ENCODE results near the gene UBE2R2.
"Not testable (repeated sequence)": the region's sequence is repeated elsewhere in the genome, so short reads cannot be mapped to it uniquely, and the experiment has no call there.

UBE2R2 gene, protein sequence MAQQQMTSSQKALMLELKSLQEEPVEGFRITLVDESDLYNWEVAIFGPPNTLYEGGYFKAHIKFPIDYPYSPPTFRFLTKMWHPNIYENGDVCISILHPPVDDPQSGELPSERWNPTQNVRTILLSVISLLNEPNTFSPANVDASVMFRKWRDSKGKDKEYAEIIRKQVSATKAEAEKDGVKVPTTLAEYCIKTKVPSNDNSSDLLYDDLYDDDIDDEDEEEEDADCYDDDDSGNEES

DNA sequence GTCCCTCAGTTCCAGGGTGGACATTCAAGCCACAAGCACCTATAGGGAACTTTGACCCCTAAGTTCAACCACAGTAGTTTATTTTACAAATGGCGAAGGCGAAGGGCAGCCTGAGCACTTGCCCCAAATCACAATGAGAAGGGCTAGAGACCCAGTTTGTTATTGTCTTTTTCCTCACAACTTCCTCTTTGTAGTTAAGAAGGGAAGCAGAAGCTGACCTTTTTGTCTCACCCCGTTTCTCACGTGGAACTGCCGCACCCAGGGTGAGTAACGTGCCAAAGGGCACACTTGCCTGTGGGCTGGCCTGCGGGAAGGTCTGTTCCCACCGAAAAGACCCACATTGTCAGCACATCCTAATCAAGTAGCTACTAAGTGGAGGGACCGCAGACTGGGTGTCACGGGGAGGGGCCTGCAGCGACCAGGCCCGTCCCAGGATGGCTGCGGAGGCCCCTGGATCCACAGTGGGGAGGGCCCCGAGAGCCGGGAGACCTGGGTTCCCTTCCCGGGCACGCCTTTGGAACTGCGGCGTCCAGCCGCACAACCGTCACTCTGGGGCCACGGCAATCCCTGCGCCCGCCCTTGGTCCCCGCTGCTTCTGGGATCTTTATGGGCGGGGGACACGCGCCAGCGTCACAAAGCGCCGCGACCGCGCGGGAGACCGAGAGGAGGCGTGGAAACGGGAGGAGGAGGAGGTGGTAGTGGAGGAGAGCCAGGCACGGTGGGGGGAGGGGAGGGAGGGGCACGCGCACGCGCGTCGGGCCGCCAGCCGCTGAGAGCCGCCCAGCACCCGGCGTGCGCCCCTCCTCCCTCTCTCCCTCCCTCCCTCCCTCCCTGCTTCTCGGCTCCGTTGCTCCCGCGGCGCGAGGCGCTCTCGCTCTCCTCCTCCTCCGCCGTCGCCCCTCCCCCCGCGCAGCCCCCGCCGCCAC is at the start of gene UBE2R2:
Gene UBE2R2, plus strand, starts transcription at position 834 of the 926 bp plus-strand sequence. CDS start 598 bp downstream, outside the sequence.
- peak; percentile 94 for DNase-seq (ENCODE audit: low spot score)

DNA sequence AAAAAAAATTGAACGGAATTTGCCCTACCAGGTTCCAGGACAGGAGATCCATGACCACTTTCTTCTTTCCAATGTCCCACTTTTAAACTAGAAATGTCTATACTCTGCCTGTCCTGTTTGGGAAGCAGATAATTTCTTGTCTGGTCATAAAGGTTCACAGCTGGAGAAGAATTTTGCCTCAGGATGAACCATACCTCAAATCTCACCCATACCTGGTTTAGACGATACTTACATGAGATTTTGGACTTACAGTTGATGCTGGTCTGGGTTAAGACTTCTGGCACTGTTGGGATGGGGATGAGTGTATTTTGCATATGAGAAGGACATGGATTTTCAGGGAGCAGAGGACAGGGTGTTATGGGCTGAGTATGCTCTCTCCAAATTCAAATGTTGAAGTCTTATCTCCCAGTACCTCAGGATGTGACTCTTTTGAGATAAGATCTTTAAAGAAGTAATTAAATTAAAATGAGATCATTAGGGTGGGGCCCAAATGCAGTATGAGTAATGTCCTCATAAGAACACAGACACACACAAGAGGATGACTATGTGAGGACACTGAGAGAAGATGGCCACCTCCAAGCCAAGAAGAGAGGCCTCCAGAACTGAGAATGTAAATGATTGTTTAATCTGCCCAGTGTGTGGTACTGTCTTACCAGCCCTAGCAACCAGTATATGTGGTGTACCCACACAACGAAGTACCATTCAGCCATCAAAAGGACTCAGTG is 46.6 kb upstream of the UBE2R2 start:
- DNase-seq (ENCODE audit: low spot score) = peak; percentile 67

DNA sequence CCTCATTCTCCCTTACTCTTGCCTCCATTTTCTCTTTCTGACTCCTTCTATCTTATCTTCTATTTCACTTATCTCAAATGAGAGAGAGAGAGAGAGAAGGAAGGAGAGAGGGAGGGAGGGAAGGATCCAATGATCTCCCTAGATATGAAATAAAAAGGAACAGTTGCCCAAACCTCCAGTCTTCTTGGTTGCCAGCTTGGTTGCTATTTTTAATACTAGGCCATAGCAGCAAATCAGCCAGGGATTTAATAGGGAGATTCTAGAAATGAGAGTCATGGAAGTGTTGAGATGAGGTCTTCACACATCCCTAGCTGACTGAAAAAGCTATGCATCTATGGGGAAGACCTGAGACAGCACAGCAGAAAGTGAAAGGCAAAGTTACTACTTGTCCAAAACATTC is 43.8 kb upstream of the UBE2R2 start:
- not testable (repeated sequence) for DNase-seq (ENCODE audit: low spot score)

DNA sequence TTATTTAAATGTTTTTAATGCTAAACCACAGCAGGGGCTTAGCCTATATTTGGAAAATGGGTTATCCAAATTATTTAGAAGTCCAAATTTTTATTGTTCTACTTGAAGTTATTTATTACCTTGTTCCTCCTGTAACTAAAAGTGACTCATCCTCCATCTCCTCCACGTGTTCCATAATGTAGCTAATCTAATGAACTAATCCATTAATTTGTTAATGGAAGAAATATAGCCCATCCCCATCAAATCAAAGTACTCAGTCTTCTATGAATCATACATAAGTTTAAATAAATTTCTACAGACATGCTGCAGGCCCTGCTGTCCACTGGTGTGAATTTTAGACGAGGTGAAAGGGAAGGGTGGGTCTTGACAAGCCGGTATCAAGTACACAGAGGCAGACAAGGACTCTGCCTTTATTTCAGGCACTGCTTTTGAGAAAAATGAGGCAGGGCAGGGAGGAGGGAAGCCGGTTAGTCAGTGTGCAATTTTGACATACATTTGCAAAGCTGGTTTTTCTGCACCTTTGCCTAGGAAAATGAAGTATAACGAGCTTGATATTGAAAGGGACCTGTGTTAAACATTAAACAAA is 42.8 kb upstream of the UBE2R2 start:
- DNase-seq (ENCODE audit: low spot score) = not testable (repeated sequence)

DNA sequence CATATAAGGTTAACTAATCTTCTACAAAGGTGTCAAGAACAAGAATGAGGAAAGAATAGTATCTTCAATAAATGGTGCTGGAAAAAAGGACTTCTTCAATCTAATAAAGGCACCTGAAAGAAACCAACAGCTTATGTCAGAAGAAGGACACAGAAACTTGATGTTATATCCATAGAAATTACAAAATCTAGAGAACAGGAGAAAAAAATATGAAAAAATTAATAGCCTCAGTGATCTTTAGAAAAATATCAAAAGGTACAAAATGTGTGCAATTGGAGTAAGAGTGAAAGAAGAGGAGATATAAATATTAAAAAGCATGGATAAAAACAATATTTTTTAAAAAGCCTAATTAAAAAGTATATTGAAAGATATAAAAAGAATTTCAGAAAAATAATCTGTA is 40.4 kb upstream of the UBE2R2 start:
- DNase-seq (ENCODE audit: low spot score) = no peak

DNA sequence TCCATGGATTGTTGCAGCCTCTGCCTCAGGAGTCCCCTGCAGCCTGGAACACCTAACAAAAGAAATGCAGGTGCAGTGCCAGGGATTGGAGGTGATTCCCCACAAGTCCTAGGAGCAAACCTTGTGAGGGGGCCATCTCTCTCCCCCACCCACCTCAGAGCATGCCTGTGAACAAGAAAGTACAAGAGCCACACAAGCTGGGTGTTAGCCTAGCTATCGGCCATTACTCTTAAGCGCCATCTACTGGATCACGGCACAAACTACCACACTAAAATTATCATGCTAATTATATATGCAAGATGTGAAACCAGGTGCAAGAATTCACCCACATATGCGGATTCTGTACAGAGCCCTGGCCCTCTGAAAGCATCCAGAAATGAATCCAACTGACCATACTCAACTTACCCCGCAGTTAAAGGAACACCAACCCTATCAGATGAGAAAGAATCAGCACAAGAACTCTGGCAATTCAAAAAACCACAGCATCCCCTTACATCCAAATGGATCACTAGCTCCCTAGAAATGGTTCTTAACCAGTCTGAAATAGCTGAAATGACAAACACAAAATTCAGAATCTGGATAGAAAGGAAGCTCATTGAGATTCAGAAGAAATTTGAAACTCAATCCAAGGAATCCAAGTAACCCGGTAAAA is 38.1 kb upstream of the UBE2R2 start:
- DNase-seq (ENCODE audit: low spot score) = peak; percentile 69

DNA sequence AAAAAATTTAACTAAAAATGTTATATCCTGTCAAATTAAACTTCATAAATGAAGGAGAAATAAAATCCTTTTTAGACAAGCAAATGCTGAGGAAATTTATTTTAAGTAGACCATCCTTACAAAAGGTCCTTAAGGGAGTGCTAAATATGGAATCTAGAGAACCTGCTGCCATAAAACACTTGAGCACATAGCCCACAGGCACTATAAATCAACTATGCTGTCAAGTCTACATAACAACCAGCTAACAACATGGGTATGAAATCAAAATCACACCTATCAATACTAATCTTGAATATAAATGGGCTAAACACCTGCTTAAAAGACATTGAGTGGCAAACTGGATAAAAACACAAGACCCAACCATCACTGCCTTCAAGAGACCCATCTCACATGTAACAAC is 36.7 kb upstream of the UBE2R2 start:
- DNase-seq (ENCODE audit: low spot score) = no peak

DNA sequence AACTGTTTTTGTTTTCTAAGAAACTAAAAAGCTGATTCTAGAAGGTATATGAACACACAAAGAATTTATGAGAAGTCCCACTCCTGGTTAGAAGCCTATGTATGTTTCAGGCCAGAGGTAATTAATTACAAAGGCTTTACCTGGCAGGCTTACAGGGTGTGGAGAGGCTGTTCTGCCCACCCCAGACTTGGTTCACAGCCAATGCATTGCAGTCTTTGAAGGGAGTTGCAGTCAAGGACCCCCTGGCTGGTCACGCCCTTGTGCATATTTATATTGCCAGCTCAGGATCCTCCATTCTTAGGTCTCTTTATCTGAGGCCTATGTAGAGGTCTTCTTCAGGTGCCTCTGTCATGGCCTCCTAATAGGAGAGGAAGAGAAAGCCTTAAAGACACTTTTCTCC is 35.2 kb upstream of the UBE2R2 start:
- no peak for DNase-seq (ENCODE audit: low spot score)

DNA sequence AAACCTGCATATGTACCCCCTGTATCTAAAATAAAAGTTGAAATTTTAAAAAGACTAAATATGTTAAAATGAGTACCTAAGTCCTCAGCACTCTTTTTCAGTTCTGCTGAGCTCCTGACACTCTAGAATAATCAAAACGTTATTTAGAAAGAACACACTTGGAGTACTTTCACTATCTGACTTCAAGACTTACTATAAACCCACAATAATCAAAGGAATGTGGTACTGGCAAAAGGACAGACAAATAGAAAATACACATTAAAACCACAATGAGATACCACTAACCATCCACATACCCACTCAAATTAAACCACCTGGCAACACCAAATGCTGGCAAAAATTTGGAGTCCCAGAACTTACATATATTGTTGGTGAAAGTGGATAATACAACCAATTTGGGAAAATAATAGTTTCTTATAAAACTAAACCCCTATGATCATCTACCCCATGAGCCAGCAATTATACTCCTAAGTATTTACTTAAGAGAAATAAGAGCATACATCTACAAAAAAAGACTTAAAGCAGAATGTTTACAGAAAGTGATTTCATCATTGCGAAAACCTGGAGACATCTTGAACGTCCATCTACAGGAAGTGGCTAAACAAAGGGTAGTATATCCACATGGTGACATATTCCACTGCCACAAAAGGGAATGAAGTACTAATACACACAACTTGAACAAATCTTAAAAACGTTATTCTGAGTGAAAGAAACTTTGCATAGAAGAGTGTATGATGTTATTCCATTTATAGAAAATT is 34.4 kb upstream of the UBE2R2 start:
- DNase-seq (ENCODE audit: low spot score) = no peak

DNA sequence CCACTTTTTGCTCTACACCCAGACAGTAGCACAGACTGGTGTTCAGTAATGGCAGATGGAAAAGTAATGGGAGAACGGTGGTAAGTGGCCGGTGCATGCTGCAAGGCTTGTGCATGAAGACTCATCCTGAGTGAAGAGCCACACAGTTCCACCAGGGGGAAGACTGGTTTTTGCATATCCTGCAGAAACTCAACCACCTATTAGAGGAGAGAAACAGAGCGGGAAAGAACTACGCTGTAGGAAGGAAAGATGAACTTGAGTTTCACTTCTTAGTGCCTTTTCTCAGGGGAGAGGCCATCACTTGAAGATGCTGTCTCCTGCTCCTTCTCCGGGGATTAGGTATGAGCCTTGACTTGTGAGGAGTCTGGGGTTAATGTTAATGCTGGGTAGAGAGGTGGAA is 31.0 kb upstream of the UBE2R2 start:
- DNase-seq (ENCODE audit: low spot score) = no peak

DNA sequence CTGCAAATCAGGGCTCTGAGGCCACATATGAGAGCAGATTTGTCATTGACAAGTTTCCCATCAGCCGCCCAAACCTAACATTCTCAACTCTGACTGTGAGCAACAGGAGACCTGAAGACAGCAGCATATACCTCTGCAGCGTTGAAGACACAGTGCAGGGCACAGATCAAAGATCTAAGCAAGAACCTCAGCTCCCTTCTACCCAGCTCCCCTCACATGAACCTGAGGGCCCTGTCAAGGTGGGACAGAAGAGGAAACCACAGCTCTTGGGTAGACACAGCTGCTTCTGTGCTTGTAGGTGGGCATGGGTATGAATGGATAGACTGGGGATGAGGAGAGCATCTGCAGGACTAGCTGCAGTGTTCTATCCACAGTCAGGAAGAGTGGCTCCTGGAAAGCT is 30.3 kb upstream of the UBE2R2 start:
- DNase-seq (ENCODE audit: low spot score) = no peak

DNA sequence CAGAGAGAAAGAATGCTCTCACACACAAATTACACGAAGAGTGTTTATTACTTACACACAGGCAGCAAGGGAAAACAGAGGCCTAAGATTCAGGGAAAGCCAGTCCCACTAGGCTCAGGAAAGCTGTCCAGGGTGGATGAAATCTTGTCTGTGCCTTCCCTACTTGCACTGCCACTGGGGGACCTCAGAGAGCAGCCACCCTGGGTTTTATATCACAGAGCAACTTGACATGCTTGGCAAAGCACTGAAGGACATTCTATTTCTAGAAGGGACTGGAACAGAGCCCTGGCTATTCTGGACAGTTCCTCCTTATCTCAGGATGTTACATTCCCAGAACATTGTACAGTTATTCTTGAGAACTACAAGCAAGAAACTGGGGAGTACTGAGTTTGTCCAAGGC is 29.1 kb upstream of the UBE2R2 start:
- DNase-seq (ENCODE audit: low spot score) = no peak

DNA sequence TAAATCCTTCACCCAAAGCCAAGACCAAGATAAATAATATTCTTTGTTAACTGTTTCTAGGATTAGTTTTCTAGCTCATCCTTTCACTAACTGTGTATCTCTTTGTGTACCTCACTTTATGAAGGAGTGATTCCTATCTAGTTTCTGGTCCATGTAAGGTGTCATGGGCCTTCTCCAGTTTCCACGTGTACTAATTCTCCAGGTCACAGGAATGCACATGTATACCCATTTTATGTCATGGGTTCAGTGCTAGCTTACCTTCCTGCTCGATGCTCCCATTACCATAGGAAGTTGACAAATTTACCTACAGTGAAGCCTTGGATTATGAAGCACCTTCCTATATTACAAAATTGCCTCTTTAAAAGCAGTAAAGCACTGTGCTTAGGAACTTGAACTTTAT is 27.5 kb upstream of the UBE2R2 start:
- not testable (repeated sequence) for DNase-seq (ENCODE audit: low spot score)

DNA sequence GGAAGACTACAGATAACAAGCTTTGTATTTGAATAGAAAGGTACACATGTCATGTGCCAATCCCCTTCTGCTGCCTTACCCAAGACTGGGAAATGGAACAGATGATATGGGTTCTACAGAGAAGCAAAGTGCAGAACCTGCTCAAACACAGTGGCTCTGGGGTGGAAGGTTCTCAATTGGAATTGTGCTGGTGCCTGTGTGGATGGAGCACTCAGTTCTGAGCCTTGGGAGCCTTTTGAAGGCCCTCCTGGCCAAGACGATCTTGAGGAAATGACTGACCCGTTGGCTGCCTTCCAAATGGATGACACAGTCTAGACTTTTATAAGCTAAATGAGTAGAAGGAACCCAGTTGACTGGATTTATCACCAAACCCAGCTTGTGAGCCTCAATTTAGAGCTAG is 25.8 kb upstream of the UBE2R2 start:
- DNase-seq (ENCODE audit: low spot score) = peak; percentile 83

DNA sequence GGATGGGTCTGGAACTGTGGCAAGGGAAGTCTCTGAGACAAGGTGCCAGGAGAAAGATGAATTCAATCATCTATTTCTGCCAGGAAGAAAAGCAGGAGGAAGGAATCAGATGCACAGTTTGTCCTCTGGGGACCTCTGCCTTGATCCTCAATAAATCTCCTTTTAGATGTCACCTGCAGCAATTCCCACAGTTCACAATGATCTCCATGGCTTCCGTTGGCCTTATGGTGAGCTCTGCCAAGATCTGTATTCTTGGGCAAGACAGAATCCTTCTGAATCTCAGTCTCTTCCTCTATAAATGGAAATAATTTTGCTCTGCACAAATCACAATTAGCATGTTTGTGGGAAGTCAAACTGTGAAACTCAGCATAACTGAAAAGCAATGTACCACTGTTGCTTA is 23.5 kb upstream of the UBE2R2 start:
- DNase-seq (ENCODE audit: low spot score) = not testable (repeated sequence)

DNA sequence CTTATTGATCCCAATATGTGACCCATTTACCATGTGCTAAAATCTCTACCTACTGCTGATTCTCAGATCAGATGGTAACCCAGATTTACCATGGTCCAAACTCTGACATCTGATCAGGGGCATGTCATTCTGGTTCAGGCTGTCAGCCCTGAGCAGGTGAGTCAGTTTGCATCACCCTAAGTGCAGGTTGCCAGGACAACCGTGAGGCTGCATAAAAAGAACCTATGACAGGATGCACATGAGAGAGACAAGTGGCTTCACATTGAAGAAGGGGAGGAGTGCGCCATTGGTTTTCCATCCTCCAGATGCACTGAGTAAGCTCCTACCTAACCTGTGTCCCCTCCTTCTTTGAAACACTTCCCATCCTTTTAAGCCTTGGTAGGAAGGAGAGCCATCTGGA is 22.4 kb upstream of the UBE2R2 start:
- peak; percentile 73 for DNase-seq (ENCODE audit: low spot score)

DNA sequence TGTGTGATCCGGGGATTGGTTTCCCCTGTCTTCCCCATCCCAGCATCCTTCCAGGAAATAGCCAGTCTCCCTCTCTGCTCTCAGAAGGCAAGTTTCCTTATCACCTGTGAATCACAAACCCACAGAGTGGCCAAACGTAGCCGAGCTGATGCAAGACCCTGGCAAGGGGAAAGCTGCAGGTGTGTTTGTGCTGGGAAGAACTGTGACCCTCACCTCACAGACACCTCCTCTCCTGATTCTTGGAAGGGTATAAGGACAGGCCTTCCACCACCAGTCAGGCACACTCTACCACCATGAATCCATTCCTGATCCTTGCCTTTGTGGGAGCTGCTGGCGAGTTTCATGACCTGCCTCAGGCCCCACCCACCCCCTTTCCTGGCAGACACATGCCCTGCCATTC is 21.7 kb upstream of the UBE2R2 start, which contains the start of gene PRSS3:
Gene PRSS3, plus strand, starts transcription at position 281 of the 400 bp plus-strand sequence. Its CDS starts 13 bp downstream, at position 294.
- no peak for DNase-seq (ENCODE audit: low spot score)

DNA sequence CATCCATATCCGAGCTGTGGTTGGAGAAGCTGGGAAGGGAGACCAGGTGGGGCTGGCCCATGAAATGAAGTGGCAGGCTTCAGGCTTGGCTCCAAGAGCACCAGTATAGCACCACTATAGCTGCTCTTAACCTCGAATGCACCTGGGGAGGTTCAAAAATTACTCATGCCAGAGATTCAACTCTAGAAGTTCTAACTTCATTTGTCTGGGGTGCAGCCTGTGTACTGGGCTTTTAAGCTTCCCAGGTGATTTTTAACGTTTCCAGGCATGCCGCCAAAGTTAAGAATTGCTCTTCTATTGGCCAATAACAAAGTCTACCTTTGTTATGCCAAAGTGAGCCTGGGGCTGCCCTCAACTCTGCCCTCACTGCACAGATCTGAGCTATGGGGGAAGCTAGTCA is 21.1 kb upstream of the UBE2R2 start:
- DNase-seq (ENCODE audit: low spot score) = no peak

DNA sequence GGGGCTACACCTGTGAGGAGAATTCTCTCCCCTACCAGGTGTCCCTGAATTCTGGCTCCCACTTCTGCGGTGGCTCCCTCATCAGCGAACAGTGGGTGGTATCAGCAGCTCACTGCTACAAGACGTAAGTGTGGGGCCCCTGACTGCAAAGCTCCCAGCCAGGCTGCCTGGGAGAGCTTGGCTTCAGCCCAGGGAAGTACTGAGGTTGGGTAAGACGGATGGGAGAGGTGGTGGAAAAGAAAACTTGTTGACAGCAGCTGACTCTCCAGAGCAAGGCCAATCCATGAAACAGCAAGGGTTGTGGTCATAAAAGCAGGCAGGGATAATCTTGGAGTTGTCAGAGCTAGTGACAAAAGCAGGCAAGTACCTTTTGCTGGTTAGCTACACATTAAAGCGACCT is 20.3 kb upstream of the UBE2R2 start:
- DNase-seq (ENCODE audit: low spot score) = not testable (repeated sequence)

DNA sequence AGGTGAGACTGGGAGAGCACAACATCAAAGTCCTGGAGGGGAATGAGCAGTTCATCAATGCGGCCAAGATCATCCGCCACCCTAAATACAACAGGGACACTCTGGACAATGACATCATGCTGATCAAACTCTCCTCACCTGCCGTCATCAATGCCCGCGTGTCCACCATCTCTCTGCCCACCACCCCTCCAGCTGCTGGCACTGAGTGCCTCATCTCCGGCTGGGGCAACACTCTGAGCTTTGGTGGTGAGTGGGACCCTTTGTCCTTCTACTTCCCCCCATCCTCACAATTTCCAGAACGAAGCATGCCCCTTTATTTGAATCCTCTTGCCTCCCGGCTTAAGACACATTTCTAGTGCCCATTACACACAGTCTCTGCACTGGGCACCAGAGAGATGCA is 19.1 kb upstream of the UBE2R2 start:
- no peak for DNase-seq (ENCODE audit: low spot score)

DNA sequence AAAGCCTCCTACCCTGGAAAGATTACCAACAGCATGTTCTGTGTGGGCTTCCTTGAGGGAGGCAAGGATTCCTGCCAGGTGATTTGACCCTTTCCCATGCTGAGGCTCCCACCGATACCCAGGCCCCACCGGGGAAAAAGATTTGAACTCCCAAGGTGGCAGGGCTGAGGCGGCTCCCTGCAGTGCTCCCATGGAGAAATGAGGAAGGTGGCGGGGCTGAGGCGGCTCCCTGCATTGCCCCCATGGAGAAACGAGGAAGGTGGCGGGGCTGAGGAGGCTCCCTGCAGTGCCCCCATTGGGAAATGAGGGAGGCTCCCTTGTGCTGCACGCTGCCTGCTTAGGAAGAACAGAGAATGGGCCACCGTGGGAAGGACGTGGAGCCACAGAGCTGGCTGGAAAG is 18.4 kb upstream of the UBE2R2 start:
- DNase-seq (ENCODE audit: low spot score) = no peak

Measured in kidney tubule cell (primary cell).